ENCODE data around the gene QSOX1. TPM values are rescaled to one million over a fixed set of nuclear protein-coding genes. Genes with fewer than 3 reads are reported as not detected.

Gene QSOX1
- total and polyA plus RNA-seq, 9 of the 15 experiments (the other 6 are each of a cell fraction or from before 2014, with no cell fraction given) = 4.0 to 53.1 (median 15.0) TPM

- no peak for TF ChIP-seq ZBTB34 (CRISPR knock-in tag; IDR thresholded peaks at IDR 0.05)
- TF ChIP-seq, protein P1, sequence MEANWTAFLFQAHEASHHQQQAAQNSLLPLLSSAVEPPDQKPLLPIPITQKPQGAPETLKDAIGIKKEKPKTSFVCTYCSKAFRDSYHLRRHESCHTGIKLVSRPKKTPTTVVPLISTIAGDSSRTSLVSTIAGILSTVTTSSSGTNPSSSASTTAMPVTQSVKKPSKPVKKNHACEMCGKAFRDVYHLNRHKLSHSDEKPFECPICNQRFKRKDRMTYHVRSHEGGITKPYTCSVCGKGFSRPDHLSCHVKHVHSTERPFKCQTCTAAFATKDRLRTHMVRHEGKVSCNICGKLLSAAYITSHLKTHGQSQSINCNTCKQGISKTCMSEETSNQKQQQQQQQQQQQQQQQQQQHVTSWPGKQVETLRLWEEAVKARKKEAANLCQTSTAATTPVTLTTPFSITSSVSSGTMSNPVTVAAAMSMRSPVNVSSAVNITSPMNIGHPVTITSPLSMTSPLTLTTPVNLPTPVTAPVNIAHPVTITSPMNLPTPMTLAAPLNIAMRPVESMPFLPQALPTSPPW (CRISPR knock-in tag; IDR thresholded peaks at IDR 0.05) = no peak; the same call in 1 of the 2 replicates
- no peak for TF ChIP-seq THRA (IDR thresholded peaks at IDR 0.05)
- no peak for TF ChIP-seq ESRRB (CRISPR knock-in tag; IDR thresholded peaks at IDR 0.05; ENCODE audit: borderline replicate concordance)
- peak; percentile 44; the same call in 1 of the 2 replicates for TF ChIP-seq TFAP4 (CRISPR knock-in tag; IDR thresholded peaks at IDR 0.05; ENCODE audit: borderline replicate concordance)
- peak; percentile 87 for TF ChIP-seq MTA1 (IDR thresholded peaks at IDR 0.05; ENCODE audit: borderline replicate concordance)
- TF ChIP-seq CC2D1A (IDR thresholded peaks at IDR 0.05) = no peak
- peak; percentile 38 for TF ChIP-seq CCNT2 (IDR thresholded peaks at IDR 0.05; ENCODE audit: borderline replicate concordance, extremely low read depth, insufficient read length, low read depth, low read length)
- TF ChIP-seq POLR2B (IDR thresholded peaks at IDR 0.05; ENCODE audit: low read depth, partially characterized antibody) = no peak
- no peak for TF ChIP-seq SNIP1 (IDR thresholded peaks at IDR 0.05; ENCODE audit: low read depth)
- peak; percentile 49; the same call in 1 of the 2 replicates for TF ChIP-seq MTA2 (IDR thresholded peaks at IDR 0.05; ENCODE audit: low read depth)
- no peak for TF ChIP-seq CUX1 (CRISPR knock-in tag; IDR thresholded peaks at IDR 0.05)
- TF ChIP-seq, protein P2, sequence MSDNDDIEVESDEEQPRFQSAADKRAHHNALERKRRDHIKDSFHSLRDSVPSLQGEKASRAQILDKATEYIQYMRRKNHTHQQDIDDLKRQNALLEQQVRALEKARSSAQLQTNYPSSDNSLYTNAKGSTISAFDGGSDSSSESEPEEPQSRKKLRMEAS (CRISPR knock-in tag; IDR thresholded peaks at IDR 0.05) = no peak; the same call in 1 of the 2 replicates
- TF ChIP-seq MAFK (IDR thresholded peaks at IDR 0.05; ENCODE audit: low read length) = no peak
- no peak for TF ChIP-seq GTF2E2 (tag; IDR thresholded peaks at IDR 0.05)
- no peak for TF ChIP-seq ZNF551 (CRISPR knock-in tag; IDR thresholded peaks at IDR 0.05)
Measured at GRCh38 chr1:180116964-180117763, 37.5 kb upstream of the QSOX1 start (continued).

All from K562 (cell line).